ENCODE data around the gene SELENOO.
"Not testable (repeated sequence)": the region's sequence is repeated elsewhere in the genome, so short reads cannot be mapped to it uniquely, and the experiment has no call there.

Gene SELENOO, protein sequence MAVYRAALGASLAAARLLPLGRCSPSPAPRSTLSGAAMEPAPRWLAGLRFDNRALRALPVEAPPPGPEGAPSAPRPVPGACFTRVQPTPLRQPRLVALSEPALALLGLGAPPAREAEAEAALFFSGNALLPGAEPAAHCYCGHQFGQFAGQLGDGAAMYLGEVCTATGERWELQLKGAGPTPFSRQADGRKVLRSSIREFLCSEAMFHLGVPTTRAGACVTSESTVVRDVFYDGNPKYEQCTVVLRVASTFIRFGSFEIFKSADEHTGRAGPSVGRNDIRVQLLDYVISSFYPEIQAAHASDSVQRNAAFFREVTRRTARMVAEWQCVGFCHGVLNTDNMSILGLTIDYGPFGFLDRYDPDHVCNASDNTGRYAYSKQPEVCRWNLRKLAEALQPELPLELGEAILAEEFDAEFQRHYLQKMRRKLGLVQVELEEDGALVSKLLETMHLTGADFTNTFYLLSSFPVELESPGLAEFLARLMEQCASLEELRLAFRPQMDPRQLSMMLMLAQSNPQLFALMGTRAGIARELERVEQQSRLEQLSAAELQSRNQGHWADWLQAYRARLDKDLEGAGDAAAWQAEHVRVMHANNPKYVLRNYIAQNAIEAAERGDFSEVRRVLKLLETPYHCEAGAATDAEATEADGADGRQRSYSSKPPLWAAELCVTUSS

GRCh38 chr22:50200461-50201190 is at the start of gene SELENOO:
TSS of gene SELENOO (plus strand) at chr22:50201011. CDS start at chr22:50201037, 26 bp downstream.
- DNase-seq: peak; percentile 79 to 93

DNA sequence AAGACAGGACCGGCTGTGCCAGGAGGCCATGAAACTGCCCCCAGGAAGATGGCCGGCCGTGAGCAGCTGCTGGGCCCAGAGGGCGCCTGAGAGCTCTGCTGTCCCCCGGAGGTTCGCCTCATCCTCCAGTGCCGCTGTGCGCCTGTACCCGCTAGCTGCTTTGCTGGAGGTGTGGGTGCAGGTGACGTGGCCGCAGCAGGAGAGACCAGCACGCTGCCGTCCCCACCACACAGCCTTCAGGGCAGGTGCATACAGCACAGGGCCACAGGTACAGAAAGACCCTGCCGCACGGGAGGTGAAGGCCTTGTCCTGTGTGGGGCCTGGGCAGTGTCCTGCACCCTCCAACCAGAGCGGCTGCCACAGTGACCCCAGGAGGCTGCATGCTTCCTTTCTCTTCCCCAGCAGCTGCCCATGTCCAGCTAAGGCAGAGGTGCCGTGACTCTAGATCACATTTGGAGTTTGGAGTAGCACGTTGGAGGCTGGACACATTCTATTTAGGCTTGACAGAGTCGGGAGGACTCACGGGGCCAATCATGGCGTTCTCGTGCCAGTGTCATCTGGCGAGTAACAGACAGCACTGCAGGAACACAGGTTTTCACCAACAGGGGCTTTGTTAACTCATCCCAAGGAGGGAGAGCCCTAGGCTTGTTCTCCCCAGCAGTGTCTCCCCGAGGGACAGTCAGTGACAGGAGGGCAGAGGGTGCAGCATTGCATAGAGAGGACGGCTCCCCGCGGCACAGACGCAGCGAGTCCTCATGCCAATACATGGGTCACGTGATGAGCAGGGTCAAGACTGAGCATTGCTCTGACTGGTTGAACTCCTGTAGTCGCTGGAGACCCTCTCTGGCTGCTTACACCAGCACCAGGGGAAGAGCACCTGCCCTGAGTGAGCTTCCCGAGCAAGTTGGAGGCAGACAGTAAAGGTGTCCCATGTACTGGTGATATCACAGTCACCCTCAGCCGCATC is 49.0 kb upstream of the SELENOO start:
- DNase-seq: no peak

- DNase-seq: no peak
Measured at GRCh38 chr22:50153056-50153755, 47.6 kb upstream of the SELENOO start.

GRCh38 chr22:50153756-50154140 is 47.1 kb upstream of the SELENOO start:
- no peak for DNase-seq

GRCh38 chr22:50157709-50158375 is 43.0 kb upstream of the SELENOO start:
- no peak for DNase-seq

- no peak for DNase-seq
Measured at GRCh38 chr22:50160947-50161346, 39.9 kb upstream of the SELENOO start.

- DNase-seq: no peak
Measured at GRCh38 chr22:50161508-50162390, 39.1 kb upstream of the SELENOO start.

GRCh38 chr22:50162391-50162956 is 38.3 kb upstream of the SELENOO start:
- no peak for DNase-seq

GRCh38 chr22:50165436-50166123 is 35.2 kb upstream of the SELENOO start:
- no peak for DNase-seq

GRCh38 chr22:50167689-50168489 is 32.9 kb upstream of the SELENOO start:
- no peak for DNase-seq

GRCh38 chr22:50168490-50169180 is 32.2 kb upstream of the SELENOO start:
- DNase-seq: not testable (repeated sequence)

GRCh38 chr22:50169181-50169759 is 31.5 kb upstream of the SELENOO start:
- DNase-seq: no peak

DNA sequence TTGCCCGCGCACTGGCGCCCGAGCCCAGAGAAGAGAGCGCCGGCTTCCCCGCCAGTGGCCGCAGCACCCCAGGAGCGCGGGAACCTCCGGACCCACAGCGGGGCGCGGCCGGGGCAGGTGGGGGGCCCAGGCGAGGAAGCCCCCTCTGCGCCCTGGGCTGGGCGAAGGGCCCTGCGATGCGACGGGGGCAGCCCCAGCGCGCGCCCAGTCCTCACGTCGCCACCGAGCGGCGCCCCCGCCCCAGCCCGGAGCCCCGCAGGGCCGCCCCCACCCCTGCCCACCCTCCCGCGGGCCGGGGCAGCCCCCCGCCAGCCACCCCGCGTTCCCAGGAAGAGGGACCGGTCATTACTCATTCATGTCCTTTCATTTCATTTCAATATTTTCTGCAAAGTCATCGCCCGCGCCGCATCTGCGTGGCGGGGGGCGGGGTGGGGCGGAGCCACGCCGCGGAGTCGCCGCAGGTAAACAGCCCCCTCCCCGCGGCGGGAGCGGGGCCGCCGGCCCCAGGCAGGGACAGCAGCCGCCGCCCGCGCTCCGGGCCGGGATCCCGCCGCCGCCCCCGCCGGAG is 31.0 kb upstream of the SELENOO start:
- no peak for DNase-seq

GRCh38 chr22:50170453-50171318 is 30.1 kb upstream of the SELENOO start, which contains the start of gene PANX2:
TSS of gene PANX2 (plus strand) at chr22:50170731. CDS start at chr22:50170731, 0 bp downstream.
- DNase-seq: no peak

GRCh38 chr22:50171319-50171964 is 29.4 kb upstream of the SELENOO start:
- DNase-seq: no peak
